CD4-positive, alpha-beta T cell (primary cell): Measurements from ENCODE around the gene C20orf96. TPM values are rescaled to one million over a fixed set of nuclear protein-coding genes. Genes with fewer than 3 reads are reported as not detected.

Source experiments
- ATAC-seq: fragments of 200-7000 bp; cut with Tn5 transposase; one replicate; pipeline ENCODE4 v1.10.0; 2022; ENCODE audit warnings: mild to moderate bottlenecking; ENCODE audit not compliant: poor library complexity
- CTCF ChIA-PET: fragments of 350-600 bp; sonication (Branson Sonifier 250); formaldehyde crosslinking; loops from one replicate; lab custom pipeline; 2021; ENCODE audit warnings: antibody characterized with exemption, inconsistent platforms; lab: Charles Lee
- POLR2A ChIA-PET: fragments of 350-600 bp; sonication (Branson Sonifier 250); formaldehyde crosslinking; loops from one replicate; lab custom pipeline; 2021; ENCODE audit warnings: antibody characterized with exemption, inconsistent platforms; lab: Charles Lee
- DNase-seq, 14 experiments: peaks; one replicate each; pipeline ENCODE4 v3.0.0-alpha.2; 2013 to 2020; ENCODE audit warnings: mixed read lengths in 2 of 14
- H3K27ac ChIP-seq, 2 donors: one replicate each; pipeline versions ENCODE4 v1.5.1 to v1.7.0; 2013; ENCODE audit warnings: low read length in 2 of 2, low read depth in 1 of 2, mild to moderate bottlenecking in 1 of 2
- H3K27me3 ChIP-seq, 2 experiments: 1 replicate in 1 of 2; 2 replicates in 1 of 2; pipeline versions ENCODE4 v1.6.1 to v1.7.0; 2013; ENCODE audit warnings: low read length in 2 of 2, control low read depth in 1 of 2, mild to moderate bottlenecking in 1 of 2, moderate library complexity in 1 of 2; ENCODE audit not compliant: insufficient read depth in 2 of 2, control insufficient read depth in 1 of 2
- H3K36me3 ChIP-seq: one replicate; pipeline ENCODE4 v1.6.1; 2013; ENCODE audit warnings: low read length, control low read depth; ENCODE audit not compliant: insufficient read depth
- H3K4me1 ChIP-seq: one replicate; pipeline ENCODE4 v1.6.1; 2013; ENCODE audit warnings: low read length, control low read depth; ENCODE audit not compliant: insufficient read depth
- H3K4me3 ChIP-seq: one replicate; pipeline ENCODE4 v1.5.1; 2013; ENCODE audit warnings: mild to moderate bottlenecking, low read length, moderate library complexity
- H3K9me3 ChIP-seq, 2 experiments: 1 replicate in 1 of 2; 2 replicates in 1 of 2; pipeline versions ENCODE4 v1.6.1 to v1.7.0; 2013; ENCODE audit warnings: low read length in 2 of 2, mild to moderate bottlenecking in 2 of 2, control low read depth in 1 of 2, moderate library complexity in 1 of 2; ENCODE audit not compliant: control insufficient read depth in 1 of 2, insufficient read depth in 1 of 2
- H3K27ac Mint-ChIP-seq: one replicate; pipeline ENCODE4 v1.8.0; 2020; ENCODE audit warnings: mixed read lengths
- H3K27me3 Mint-ChIP-seq: one replicate; pipeline ENCODE4 v1.8.0; 2021; ENCODE audit warnings: mixed read lengths
- H3K36me3 Mint-ChIP-seq: one replicate; pipeline ENCODE4 v1.8.0; 2021; ENCODE audit warnings: low read depth, mixed read lengths
- H3K4me1 Mint-ChIP-seq: one replicate; pipeline ENCODE4 v1.8.0; 2021; ENCODE audit warnings: low read depth, mixed read lengths
- H3K4me3 Mint-ChIP-seq: one replicate; pipeline ENCODE4 v1.8.0; 2020; ENCODE audit warnings: mild to moderate bottlenecking, mixed read lengths
- H3K9me3 Mint-ChIP-seq: one replicate; pipeline ENCODE4 v1.8.0; 2020; ENCODE audit warnings: mixed read lengths
- intact Hi-C, 2 experiments: fragments of 100-400 bp; cut with DNase I in 1 of 2; cut with micrococcal nuclease in 1 of 2; formaldehyde crosslinking; loops; one replicate each; pipeline versions ENCODE4 v1.15.1 to v1.9.0; 2023 to 2025; cut with DNase I, micrococcal nuclease
- total RNA-seq, 174 experiments: library from RNA in 2 of 174; stranded (reverse) in 2 of 174; gene quantifications; one replicate each; pipeline ENCODE4 v1.2.3 and lab custom pipeline; 2021 to 2026
- TF ChIP-seq, protein P1 (sequence below): fragments of 200-600 bp; IDR thresholded peaks from one replicate; pipeline ENCODE4 v1.8.0; 2022; ENCODE audit warnings: antibody characterized with exemption, mild to moderate bottlenecking

The C20orf96 gene
- total RNA-seq, 2 experiments from 2014 or later = 2.4 to 3.3 TPM

DNA sequence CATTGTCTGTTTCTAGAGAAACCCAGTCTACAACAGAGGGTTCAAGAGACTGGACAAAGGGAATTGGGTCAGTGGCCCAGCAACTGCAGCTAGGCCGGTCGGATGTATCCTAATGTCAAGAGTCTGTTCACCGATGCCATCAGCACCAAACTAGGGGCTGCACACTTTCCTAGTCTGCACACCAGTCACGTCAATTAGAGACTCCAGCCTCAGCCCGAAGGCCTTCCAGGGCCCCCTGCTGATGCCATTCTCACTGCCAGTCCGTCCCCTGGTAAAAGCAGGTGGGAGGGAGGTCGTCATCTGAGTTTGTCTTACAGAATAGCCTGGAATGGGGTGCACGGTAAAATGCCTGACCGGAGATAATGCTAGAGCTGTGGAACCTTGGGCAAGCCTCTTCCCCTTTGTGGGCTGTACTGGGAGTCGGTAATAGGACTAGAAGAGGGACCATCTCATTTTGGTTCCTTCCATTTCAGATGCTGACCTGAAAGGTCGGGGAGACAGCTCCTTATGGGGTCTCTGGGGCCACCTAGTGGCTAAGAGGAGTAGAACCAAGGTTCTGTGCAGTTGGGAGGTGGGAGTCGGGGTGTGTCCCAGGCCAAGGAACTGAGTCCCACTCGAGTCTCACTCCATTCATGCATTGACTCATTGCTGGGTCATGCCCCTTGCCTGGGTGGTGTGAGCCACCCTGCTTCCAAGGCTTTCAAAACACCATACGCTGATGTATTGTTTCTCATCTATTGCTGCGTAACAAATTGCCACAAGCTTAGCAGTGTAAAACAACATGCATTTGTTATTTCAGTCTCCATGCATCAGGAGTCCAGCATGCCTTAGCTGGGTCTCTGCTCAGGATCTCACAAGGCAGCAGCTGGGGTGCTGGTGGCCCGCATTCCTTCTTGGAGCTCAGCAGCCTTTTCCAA, 39.9 kb upstream of the C20orf96 start:
- peaks cover 32% of the 10 kb centered on the region for H3K4me1 Mint-ChIP-seq
- POLR2A ChIA-PET = interaction anchor here (1.0 to 3.2 kb wide), 4 partner anchors 31 to 93 kb away, joined by 3 to 20 read pairs (median 4); partner anchors contain the start of gene ZCCHC3

DNA sequence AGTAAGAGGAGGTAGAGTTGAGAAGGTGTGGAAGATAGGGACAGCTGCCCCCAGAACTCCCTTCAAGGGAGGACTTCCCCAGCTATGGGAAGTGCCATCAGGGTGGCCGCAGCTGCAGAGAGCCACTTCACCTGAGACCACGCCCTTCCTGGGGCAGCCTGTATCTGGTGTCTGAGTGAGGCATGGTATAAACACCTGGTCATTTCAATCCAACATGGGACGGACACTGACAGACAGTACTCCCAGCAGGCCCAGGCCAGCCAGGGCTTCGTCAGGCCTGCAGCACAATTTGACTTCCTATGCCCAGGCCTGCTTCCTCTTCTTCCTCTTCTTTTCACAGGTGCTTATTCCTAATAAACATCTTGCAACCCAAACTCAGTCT, 39.3 kb upstream of the C20orf96 start:
- ATAC-seq (no peak), DNase-seq (peak in 1 of 14 experiments; percentile 27)
- Mint-ChIP-seq H3K27ac (peak overlapping the region; percentile 74), H3K9me3 (no peaks in the 10 kb centered on the region), H3K27me3 (no peaks in the 10 kb centered on the region), H3K4me1 (peaks cover 34% of the 10 kb centered on the region), H3K4me3 (no peak overlapping the region), H3K36me3 (peaks cover 3% of the 10 kb centered on the region)
- peaks cover 22% of the 10 kb centered on the region for H3K4me1 ChIP-seq
- H3K27me3 ChIP-seq = no peaks in the 10 kb centered on the region
- no peak overlapping the region for H3K27ac ChIP-seq
- no peaks in the 10 kb centered on the region for H3K36me3 ChIP-seq
- ChIA-PET POLR2A (interaction anchor here (1.0 to 3.2 kb wide), 3 partner anchors 30 to 92 kb away, joined by 4 to 20 read pairs (median 5); partner anchors contain the start of gene ZCCHC3), CTCF (interaction anchor here (1.0 to 3.7 kb wide), 9 partner anchors 15 to 122 kb away, joined by 3 to 38 read pairs (median 9); partner anchors contain the start of gene ZCCHC3)
- TF ChIP-seq, protein P1, sequence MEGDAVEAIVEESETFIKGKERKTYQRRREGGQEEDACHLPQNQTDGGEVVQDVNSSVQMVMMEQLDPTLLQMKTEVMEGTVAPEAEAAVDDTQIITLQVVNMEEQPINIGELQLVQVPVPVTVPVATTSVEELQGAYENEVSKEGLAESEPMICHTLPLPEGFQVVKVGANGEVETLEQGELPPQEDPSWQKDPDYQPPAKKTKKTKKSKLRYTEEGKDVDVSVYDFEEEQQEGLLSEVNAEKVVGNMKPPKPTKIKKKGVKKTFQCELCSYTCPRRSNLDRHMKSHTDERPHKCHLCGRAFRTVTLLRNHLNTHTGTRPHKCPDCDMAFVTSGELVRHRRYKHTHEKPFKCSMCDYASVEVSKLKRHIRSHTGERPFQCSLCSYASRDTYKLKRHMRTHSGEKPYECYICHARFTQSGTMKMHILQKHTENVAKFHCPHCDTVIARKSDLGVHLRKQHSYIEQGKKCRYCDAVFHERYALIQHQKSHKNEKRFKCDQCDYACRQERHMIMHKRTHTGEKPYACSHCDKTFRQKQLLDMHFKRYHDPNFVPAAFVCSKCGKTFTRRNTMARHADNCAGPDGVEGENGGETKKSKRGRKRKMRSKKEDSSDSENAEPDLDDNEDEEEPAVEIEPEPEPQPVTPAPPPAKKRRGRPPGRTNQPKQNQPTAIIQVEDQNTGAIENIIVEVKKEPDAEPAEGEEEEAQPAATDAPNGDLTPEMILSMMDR = no peak
- intact Hi-C loops = loop anchor here (1.0 to 5.0 kb wide), 5 partner anchors 40 to 121 kb away; partner anchors contain the start of genes C20orf96 (in 1 of the 2) and RBCK1 (in 1 of the 2)
- H3K4me3 ChIP-seq = no peak overlapping the region
- no peaks in the 10 kb centered on the region for H3K9me3 ChIP-seq

More for the DNA sequence above, 39.9 kb upstream of the C20orf96 start:
- DNase-seq = peak in 13 of 14 experiments; percentile 39 to 85 (median 53)
- H3K9me3 ChIP-seq = no peaks in the 10 kb centered on the region
- peaks cover 20% of the 10 kb centered on the region for H3K4me1 ChIP-seq
- no peaks in the 10 kb centered on the region for H3K27me3 ChIP-seq
- no peaks in the 10 kb centered on the region for H3K36me3 ChIP-seq
- no peak overlapping the region for H3K27ac ChIP-seq
- peak; percentile 44 for ATAC-seq
- Mint-ChIP-seq H3K36me3 (no peaks in the 10 kb centered on the region), H3K9me3 (no peaks in the 10 kb centered on the region), H3K4me3 (peak overlapping the region; percentile 76), H3K27ac (peak overlapping the region; percentile 74), H3K27me3 (no peaks in the 10 kb centered on the region)
- intact Hi-C loops = loop anchor here (1.0 to 2.0 kb wide), 4 partner anchors 40 to 121 kb away; partner anchors contain the start of gene C20orf96 (in 1 of the 2)
- CTCF ChIA-PET = interaction anchor here (0.6 to 3.7 kb wide), 15 partner anchors 15 to 233 kb away, joined by 3 to 38 read pairs (median 4); partner anchors contain the start of genes CSNK2A1, DEFB132 and ZCCHC3
- TF ChIP-seq, protein P1 = peak; percentile 93
- no peak overlapping the region for H3K4me3 ChIP-seq

DNA sequence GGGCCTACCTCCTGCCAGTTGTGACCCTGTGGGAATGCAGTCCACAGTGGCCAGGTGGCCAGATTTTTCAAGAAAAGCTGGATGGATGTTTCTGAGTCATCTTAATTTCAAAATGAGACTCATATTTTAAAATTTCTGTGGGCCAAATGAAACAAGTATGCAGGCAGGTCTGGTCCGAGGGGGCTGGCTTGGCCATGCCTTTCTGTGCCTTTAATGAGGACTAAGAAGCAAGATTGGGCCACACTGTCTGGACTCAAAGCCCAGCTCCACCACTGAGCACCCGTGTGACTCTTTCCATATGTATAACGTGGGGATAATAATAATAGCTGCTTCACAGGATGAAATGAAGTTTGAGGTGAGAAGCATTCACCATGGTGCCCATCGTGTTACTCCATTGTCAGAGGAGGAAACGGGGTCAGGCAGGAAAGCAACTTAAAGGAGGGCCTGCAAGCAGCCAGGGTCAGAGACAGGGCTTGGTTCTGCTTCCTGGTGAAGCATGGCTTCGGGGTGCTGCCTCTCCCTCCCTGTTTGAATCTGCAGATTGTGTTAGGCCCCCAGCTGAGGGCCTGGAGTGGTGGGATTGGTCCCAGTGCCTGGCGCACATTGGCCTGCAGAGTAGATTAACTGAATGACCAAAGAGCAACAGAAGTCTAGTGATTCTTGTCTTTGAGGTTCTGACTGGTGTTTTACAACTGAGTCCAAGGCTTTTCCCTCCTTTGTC, 38.6 kb upstream of the C20orf96 start:
- DNase-seq (no peak), ATAC-seq (no peak)
- CTCF ChIA-PET = interaction anchor here (1.4 to 3.7 kb wide), 5 partner anchors 16 to 121 kb away, joined by 3 to 38 read pairs (median 11); partner anchors contain the start of gene ZCCHC3
- Histone ChIP-seq H3K27ac (peak overlapping the region in 1 of 2 donors; percentile 23), H3K4me3 (no peak overlapping the region), H3K36me3 (no peaks in the 10 kb centered on the region), H3K27me3 (no peaks in the 10 kb centered on the region), H3K9me3 (no peaks in the 10 kb centered on the region), H3K4me1 (peaks cover 29% of the 10 kb centered on the region)
- H3K36me3 Mint-ChIP-seq = peaks cover 5% of the 10 kb centered on the region
- H3K27me3 Mint-ChIP-seq = no peaks in the 10 kb centered on the region
- intact Hi-C loops = loop anchor here in 1 of 2 experiments (5.0 kb wide), 1 partner anchor 78 kb away; the partner anchor contains the start of gene RBCK1
- POLR2A ChIA-PET = interaction anchor here (0.6 to 3.2 kb wide), 3 partner anchors 30 to 121 kb away, joined by 3 to 20 read pairs (median 5); partner anchors contain the start of gene ZCCHC3
- TF ChIP-seq, protein P1 = no peak
- peaks cover 36% of the 10 kb centered on the region for H3K4me1 Mint-ChIP-seq
- no peaks in the 10 kb centered on the region for H3K9me3 Mint-ChIP-seq
- H3K4me3 Mint-ChIP-seq = peak overlapping the region; percentile 82
- peak overlapping the region; percentile 75 for H3K27ac Mint-ChIP-seq
